GM18858 (cell line): ENCODE results near the gene CCR2.
"Not testable (repeated sequence)": the region's sequence is repeated elsewhere in the genome, so short reads cannot be mapped to it uniquely, and the experiment has no call there.

ENCODE experiments used
- ATAC-seq: cut with Tn5 transposase; IDR thresholded peaks from one replicate; pipeline ENCODE4 v1.9.1; 2021; ENCODE audit not compliant: unreplicated experiment

Gene CCR2

GRCh38 chr3:46353647-46354410, at the start of gene CCR2:
Gene CCR2, plus strand, starts transcription at chr3:46354111. Its CDS starts 3,417 bp downstream, at chr3:46357528.
- ATAC-seq = no peak

- no peak for ATAC-seq
These were observed 49.2 kb upstream of the CCR2 start for GRCh38 chr3:46304739-46305138.

- no peak for ATAC-seq
These were observed 40.9 kb upstream of the CCR2 start for GRCh38 chr3:46312991-46313390.

GRCh38 chr3:46314517-46314916, 39.4 kb upstream of the CCR2 start:
- ATAC-seq = no peak

- no peak for ATAC-seq
These were observed 37.7 kb upstream of the CCR2 start for GRCh38 chr3:46316206-46316605.

GRCh38 chr3:46318207-46318927, 35.5 kb upstream of the CCR2 start:
- no peak for ATAC-seq

GRCh38 chr3:46321461-46322104, 32.3 kb upstream of the CCR2 start:
- ATAC-seq = peak; percentile 42

- no peak for ATAC-seq
These were observed 29.9 kb upstream of the CCR2 start for GRCh38 chr3:46324036-46324435.

- no peak for ATAC-seq
These were observed 28.1 kb upstream of the CCR2 start for GRCh38 chr3:46325645-46326300.

GRCh38 chr3:46330676-46331075, 23.2 kb upstream of the CCR2 start:
- not testable (repeated sequence) for ATAC-seq

- no peak for ATAC-seq
These were observed 19.0 kb upstream of the CCR2 start for GRCh38 chr3:46334741-46335478.

GRCh38 chr3:46335541-46335940, 18.4 kb upstream of the CCR2 start:
- no peak for ATAC-seq

- no peak for ATAC-seq
These were observed 16.0 kb upstream of the CCR2 start for GRCh38 chr3:46337911-46338310.

GRCh38 chr3:46338840-46339239, 15.1 kb upstream of the CCR2 start:
- no peak for ATAC-seq

GRCh38 chr3:46344476-46344875, 9.4 kb upstream of the CCR2 start:
- no peak for ATAC-seq

- no peak for ATAC-seq
These were observed 5.0 kb upstream of the CCR2 start for GRCh38 chr3:46348823-46349482.

GRCh38 chr3:46349484-46350261, 4.2 kb upstream of the CCR2 start:
- ATAC-seq = no peak

- ATAC-seq = no peak
These were observed 3.7 kb upstream of the CCR2 start for GRCh38 chr3:46350262-46350565.

- no peak for ATAC-seq
These were observed 2.3 kb upstream of the CCR2 start for GRCh38 chr3:46351646-46352045.

GRCh38 chr3:46353090-46353489, 821 bp upstream of the CCR2 start:
- ATAC-seq = no peak
